Measurements from ENCODE around the gene RPS6KA1.
A peak's percentile ranks its signal among the peaks of the same experiment; 100 is the strongest.

Gene RPS6KA1

GRCh38 chr1:26529655-26530409, at the start of gene RPS6KA1:
Gene RPS6KA1, plus strand, starts transcription at chr1:26529761. Its CDS starts 160 bp downstream, at chr1:26529921.
- peak within 1 kb of the TSS; percentile 60 for H3K4me3 ChIP-seq (ENCODE audit: low read depth, low read length)
- TF ChIP-seq CTCF (IDR thresholded peaks at IDR 0.05; ENCODE audit: borderline replicate concordance, insufficient read depth, low read depth, low read length), result no peak

GRCh38 chr1:26482921-26483320, 46.6 kb upstream of the RPS6KA1 start:
- H3K4me3 ChIP-seq (ENCODE audit: low read depth, low read length), result no peak overlapping the region
- TF ChIP-seq CTCF (IDR thresholded peaks at IDR 0.05; ENCODE audit: borderline replicate concordance, insufficient read depth, low read depth, low read length), result no peak

- no peak for TF ChIP-seq CTCF (IDR thresholded peaks at IDR 0.05; ENCODE audit: borderline replicate concordance, insufficient read depth, low read depth, low read length)
Observed at GRCh38 chr1:26483980-26484379, 45.6 kb upstream of the RPS6KA1 start.

GRCh38 chr1:26490155-26490554, 39.4 kb upstream of the RPS6KA1 start:
- no peak for TF ChIP-seq CTCF (IDR thresholded peaks at IDR 0.05; ENCODE audit: borderline replicate concordance, insufficient read depth, low read depth, low read length)
- H3K4me3 ChIP-seq (ENCODE audit: low read depth, low read length), result no peak overlapping the region

More at GRCh38 chr1:26483980-26484379, 45.6 kb upstream of the RPS6KA1 start:
- no peak overlapping the region for H3K4me3 ChIP-seq (ENCODE audit: low read depth, low read length)

GRCh38 chr1:26493267-26493666, 36.3 kb upstream of the RPS6KA1 start:
- TF ChIP-seq CTCF (IDR thresholded peaks at IDR 0.05; ENCODE audit: borderline replicate concordance, insufficient read depth, low read depth, low read length), result no peak
- H3K4me3 ChIP-seq (ENCODE audit: low read depth, low read length), result no peak overlapping the region

GRCh38 chr1:26493938-26494337, 35.6 kb upstream of the RPS6KA1 start:
- TF ChIP-seq CTCF (IDR thresholded peaks at IDR 0.05; ENCODE audit: borderline replicate concordance, insufficient read depth, low read depth, low read length), result no peak
- H3K4me3 ChIP-seq (ENCODE audit: low read depth, low read length), result no peak overlapping the region

GRCh38 chr1:26496861-26497260, 32.7 kb upstream of the RPS6KA1 start:
- no peak overlapping the region for H3K4me3 ChIP-seq (ENCODE audit: low read depth, low read length)
- TF ChIP-seq CTCF (IDR thresholded peaks at IDR 0.05; ENCODE audit: borderline replicate concordance, insufficient read depth, low read depth, low read length), result no peak

Data from GM12875 (cell line).